ENCODE data around the gene GNA12.

DNA sequence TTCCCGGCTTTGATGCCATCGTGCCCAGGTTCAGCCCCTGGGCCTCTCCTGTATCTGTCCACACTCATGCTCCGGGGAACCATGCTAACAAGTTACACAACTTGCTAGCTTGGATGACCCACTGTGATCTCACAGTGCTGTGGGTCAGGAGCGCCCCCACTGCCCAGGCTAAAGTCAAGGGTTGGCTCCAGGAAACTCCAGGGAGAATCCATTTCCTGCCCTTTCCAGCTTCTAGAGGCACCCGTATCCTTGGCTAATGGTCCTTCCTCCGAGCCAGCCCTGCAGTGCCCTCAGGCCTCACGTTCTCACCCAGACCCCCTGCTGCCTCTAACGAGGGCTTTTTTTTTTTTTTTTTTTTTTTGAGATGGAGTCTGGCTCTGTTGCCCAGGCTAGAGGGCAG lies 136.6 kb downstream of the GNA12 start:
- TF ChIP-seq CTCF (IDR thresholded peaks at IDR 0.05 in 8 of 11, conservative IDR thresholded peaks at IDR 0.05 in 3 of 11) (no peak), POLR2AphosphoS5 (IDR thresholded peaks at IDR 0.05) (no peak)

Measured in spleen (tissue), 7 donors.